ENCODE measurements around the gene PSMA8. TPM values are rescaled to one million over a fixed set of nuclear protein-coding genes. Genes with fewer than 3 reads are reported as not detected.
"Not testable (repeated sequence)": the region's sequence is repeated elsewhere in the genome, so short reads cannot be mapped to it uniquely, and the experiment has no call there.

PSMA8 gene
- total and polyA plus RNA-seq, 2 of the 8 experiments (the other 6 are each of a cell fraction or from before 2014, with no cell fraction given): not detected

DNA sequence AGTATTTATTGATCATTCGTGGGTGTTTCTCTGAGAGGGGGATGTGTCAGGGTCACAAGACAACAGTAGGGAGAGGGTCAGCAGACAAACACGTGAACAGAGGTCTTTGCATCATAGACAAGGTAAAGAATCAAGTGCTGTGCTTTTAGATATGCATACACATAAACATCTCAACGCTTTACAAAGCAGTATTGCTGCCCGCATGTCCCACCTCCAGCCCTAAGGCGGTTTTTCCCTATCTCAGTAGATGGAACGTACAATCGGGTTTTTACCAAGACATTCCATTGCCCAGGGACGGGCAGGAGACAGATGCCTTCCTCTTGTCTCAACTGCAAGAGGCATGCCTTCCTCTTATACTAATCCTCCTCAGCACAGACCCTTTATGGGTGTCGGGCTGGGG, 68.3 kb downstream of the PSMA8 start:
- FAIRE-seq; H3K79me2 ChIP-seq (ENCODE audit: control insufficient read depth in 1 of 2, insufficient read depth in 2 of 2, low read length in 2 of 2); H3K4me2 ChIP-seq (ENCODE audit: insufficient read depth in 1 of 2, low read depth in 2 of 2, low read length in 2 of 2); H3K56ac ChIP-seq (replicated peaks; ENCODE audit: insufficient read length, low read depth, low read length); H4K8ac ChIP-seq (ENCODE audit: extremely low read depth, insufficient read depth, low read length); H3K4ac ChIP-seq (replicated peaks; ENCODE audit: insufficient read length, low read depth, low read length); H2AFZ ChIP-seq (ENCODE audit: low read length); H3K27me3 ChIP-seq (replicated peaks in 1 of 4; ENCODE audit: control insufficient read depth in 3 of 4, extremely low read depth in 1 of 4, insufficient read depth in 3 of 4, low read length in 3 of 4); H2BK120ac ChIP-seq (replicated peaks; ENCODE audit: low read depth, low read length); H3K23ac ChIP-seq (ENCODE audit: insufficient read length); H3K79me1 ChIP-seq (ENCODE audit: low read depth, low read length); DNase-seq (ENCODE audit: low read depth in 1 of 2, low spot score in 2 of 2); H2BK5ac ChIP-seq (ENCODE audit: low read depth, low read length); H3K27ac ChIP-seq (ENCODE audit: low read depth, low read length); H3K4me3 ChIP-seq (ENCODE audit: extremely low read depth in 1 of 4, insufficient read depth in 2 of 4, low read depth in 3 of 4, low read length in 4 of 4); H3K23me2 ChIP-seq (ENCODE audit: low read depth, low read length); H3K18ac ChIP-seq (ENCODE audit: extremely low read depth, low read length); H2BK20ac ChIP-seq (ENCODE audit: low read length); H2BK12ac ChIP-seq (ENCODE audit: low read depth, low read length); H3K9me3 ChIP-seq (ENCODE audit: insufficient read depth in 2 of 2, low read depth in 1 of 2, low read length in 1 of 2); H3K14ac ChIP-seq (ENCODE audit: insufficient read length); POLR2A ChIA-PET (ENCODE audit: partially characterized antibody); H2BK15ac ChIP-seq (ENCODE audit: low read length); CTCF ChIA-PET (ENCODE audit: partially characterized antibody); H4K91ac ChIP-seq (replicated peaks; ENCODE audit: insufficient read length, low read length); H3K9ac ChIP-seq (replicated peaks in 1 of 4; ENCODE audit: extremely low read depth in 1 of 4, low read depth in 3 of 4, low read length in 3 of 4); H3K36me3 ChIP-seq (ENCODE audit: control insufficient read depth in 2 of 4, insufficient read depth in 4 of 4, low read length in 3 of 4); H2AK5ac ChIP-seq (ENCODE audit: low read depth, low read length); H4K5ac ChIP-seq (ENCODE audit: insufficient read length, low read depth, low read length); H4K20me1 ChIP-seq (replicated peaks in 1 of 2; ENCODE audit: control insufficient read depth in 1 of 2, insufficient read depth in 2 of 2, low read length in 2 of 2); H3K4me1 ChIP-seq (replicated peaks in 1 of 4; ENCODE audit: control insufficient read depth in 3 of 4, insufficient read depth in 4 of 4, low read length in 3 of 4): not testable (repeated sequence)
- WGBS, 2 experiments (ENCODE audit: extremely low coverage in 1 of 2, insufficient coverage in 1 of 2, insufficient read length in 1 of 2, insufficient replicate concordance in 2 of 2, low coverage in 1 of 2, low lambda C conversion rate in 2 of 2, missing lambda C conversion rate in 1 of 2): 93% methylated on average over 8 of the region's 9 CpGs; no CpG with 5 or more reads in 1 of the 2 experiments

Data from H1 (cell line).